GM12878 (cell line): ENCODE measurements around the gene DCX. TPM values are rescaled to one million over a fixed set of nuclear protein-coding genes. Genes with fewer than 3 reads are reported as not detected.

Experiments
- ATF7 ChIP-seq: fragments of 450-650 bp; IDR thresholded peaks from 2 replicates; pipeline ENCODE4 v1.6.1; 2016; ENCODE audit warnings: low read depth, mild to moderate bottlenecking
- CHD1 ChIP-seq: IDR thresholded peaks from 2 replicates; pipeline ENCODE4 v1.6.1; 2012; ENCODE audit warnings: low read depth, low read length, improper control_type of control experiment
- CTCF ChIP-seq, 3 experiments: IDR thresholded peaks in 2 of 3; conservative IDR thresholded peaks in 1 of 3; 2 replicates each; pipeline ENCODE4 v1.5.1; 2011; ENCODE audit warnings: low read depth in 3 of 3, low read length in 3 of 3, mild to moderate bottlenecking in 3 of 3, control low read depth in 2 of 3, moderate library complexity in 2 of 3, inconsistent platforms in 1 of 3, mixed read lengths in 1 of 3; ENCODE audit not compliant: control insufficient read depth in 2 of 3, insufficient read depth in 1 of 3; ENCODE audit errors: extremely low read depth in 1 of 3
- DPF2 ChIP-seq: fragments of 450-650 bp; IDR thresholded peaks from 2 replicates; pipeline ENCODE4 v1.6.1; 2017; ENCODE audit warnings: mild to moderate bottlenecking
- HDAC6 ChIP-seq: fragments of 200-600 bp; sonication (generic); IDR thresholded peaks from one replicate; pipeline ENCODE4 v1.8.0; 2017; ENCODE audit warnings: antibody characterized with exemption; ENCODE audit not compliant: unreplicated experiment
- MAX ChIP-seq: IDR thresholded peaks from 2 replicates; pipeline ENCODE4 v1.6.1; 2012; ENCODE audit warnings: low read depth, low read length, improper control_type of control experiment
- MEF2B ChIP-seq: fragments of 450-650 bp; IDR thresholded peaks from 2 replicates; pipeline ENCODE4 v1.6.1; 2018; ENCODE audit warnings: mild to moderate bottlenecking, moderate library complexity; ENCODE audit not compliant: partially characterized antibody, poor library complexity, severe bottlenecking
- NFYB ChIP-seq: IDR thresholded peaks from 2 replicates; pipeline ENCODE4 v1.6.1; 2011; ENCODE audit warnings: low read depth, mild to moderate bottlenecking, low read length, improper control_type of control experiment, moderate library complexity; ENCODE audit not compliant: insufficient read depth
- RB1 ChIP-seq: fragments of 450-650 bp; formaldehyde crosslinking; IDR thresholded peaks from 2 replicates; pipeline ENCODE4 v1.6.1; 2017; ENCODE audit warnings: mild to moderate bottlenecking, borderline replicate concordance
- polyA plus RNA-seq, 11 experiments: library from polyadenylated mRNA; depleted of rRNA in 4 of 11; unstranded in 6 of 11; stranded (reverse) in 5 of 11; fragments of >200 nt; fragmentation: Nextera tagmentation in 4 of 11; fragmentation: Illumina TruSeq in 1 of 11; extraction: Ambion mirVana in 4 of 11; extraction: Trizol in 1 of 11; gene quantifications; 1 replicate in 1 of 11; 2 replicates in 10 of 11; pipeline versions ENCODE4 v1.2.1 to v1.2.3, GENCODE V29; 2011 to 2016; ENCODE audit warnings: inconsistent platforms in 2 of 11, missing spikeins in 2 of 11, low read depth in 1 of 11
- total RNA-seq, 4 experiments: library from RNA; depleted of rRNA in 3 of 4; stranded (reverse); fragments of >200 nt in 3 of 4; fragmentation: Illumina TruSeq in 1 of 4; extraction: Trizol in 1 of 4; gene quantifications; 2 replicates each; pipeline versions ENCODE4 v1.2.1 to v1.2.3, GENCODE V29; 2013 to 2021
- TF ChIP-seq, protein P1 (sequence below): IDR thresholded peaks from 2 replicates; pipeline ENCODE4 v1.6.1; 2012; ENCODE audit warnings: mild to moderate bottlenecking, low read depth, low read length

DCX gene
- total and polyA plus RNA-seq, 10 of the 15 experiments (the other 5 are each of a cell fraction or from before 2014, with no cell fraction given): under 0.01 TPM; not detected in 9

DNA sequence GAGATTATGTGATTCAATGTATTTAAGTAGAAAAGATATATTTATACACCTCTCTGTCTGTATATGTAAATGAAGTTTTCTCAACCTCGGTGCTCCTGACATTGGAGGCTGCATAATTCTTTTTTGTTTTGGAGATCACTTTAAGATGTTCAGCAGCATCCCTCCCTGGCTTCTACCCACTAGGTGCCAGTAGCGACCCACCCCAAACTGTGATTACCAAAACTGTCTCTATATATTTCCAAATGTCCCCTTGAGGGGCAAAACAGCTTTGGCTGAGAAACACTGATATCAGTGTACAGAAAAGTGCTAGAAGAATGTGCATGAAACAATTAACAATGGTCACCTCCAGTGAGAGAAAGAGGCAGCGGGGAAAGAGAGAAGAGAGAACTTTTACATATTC is 51.2 kb downstream of the DCX start (continued):
- TF ChIP-seq RB1: no peak
- TF ChIP-seq ATF7: no peak
- TF ChIP-seq MEF2B: no peak
- no peak for TF ChIP-seq DPF2
- no peak for TF ChIP-seq NFYB
- no peak for TF ChIP-seq CHD1
- no peak for TF ChIP-seq MAX
- no peak; a peak in 1 of 6 replicates for TF ChIP-seq CTCF (IDR thresholded peaks at IDR 0.05 in 2 of 3, conservative IDR thresholded peaks at IDR 0.05 in 1 of 3; ENCODE audit: control insufficient read depth in 2 of 3, extremely low read depth in 1 of 3, insufficient read depth in 1 of 3, low read depth in 3 of 3, low read length in 3 of 3)
- TF ChIP-seq, protein P1, sequence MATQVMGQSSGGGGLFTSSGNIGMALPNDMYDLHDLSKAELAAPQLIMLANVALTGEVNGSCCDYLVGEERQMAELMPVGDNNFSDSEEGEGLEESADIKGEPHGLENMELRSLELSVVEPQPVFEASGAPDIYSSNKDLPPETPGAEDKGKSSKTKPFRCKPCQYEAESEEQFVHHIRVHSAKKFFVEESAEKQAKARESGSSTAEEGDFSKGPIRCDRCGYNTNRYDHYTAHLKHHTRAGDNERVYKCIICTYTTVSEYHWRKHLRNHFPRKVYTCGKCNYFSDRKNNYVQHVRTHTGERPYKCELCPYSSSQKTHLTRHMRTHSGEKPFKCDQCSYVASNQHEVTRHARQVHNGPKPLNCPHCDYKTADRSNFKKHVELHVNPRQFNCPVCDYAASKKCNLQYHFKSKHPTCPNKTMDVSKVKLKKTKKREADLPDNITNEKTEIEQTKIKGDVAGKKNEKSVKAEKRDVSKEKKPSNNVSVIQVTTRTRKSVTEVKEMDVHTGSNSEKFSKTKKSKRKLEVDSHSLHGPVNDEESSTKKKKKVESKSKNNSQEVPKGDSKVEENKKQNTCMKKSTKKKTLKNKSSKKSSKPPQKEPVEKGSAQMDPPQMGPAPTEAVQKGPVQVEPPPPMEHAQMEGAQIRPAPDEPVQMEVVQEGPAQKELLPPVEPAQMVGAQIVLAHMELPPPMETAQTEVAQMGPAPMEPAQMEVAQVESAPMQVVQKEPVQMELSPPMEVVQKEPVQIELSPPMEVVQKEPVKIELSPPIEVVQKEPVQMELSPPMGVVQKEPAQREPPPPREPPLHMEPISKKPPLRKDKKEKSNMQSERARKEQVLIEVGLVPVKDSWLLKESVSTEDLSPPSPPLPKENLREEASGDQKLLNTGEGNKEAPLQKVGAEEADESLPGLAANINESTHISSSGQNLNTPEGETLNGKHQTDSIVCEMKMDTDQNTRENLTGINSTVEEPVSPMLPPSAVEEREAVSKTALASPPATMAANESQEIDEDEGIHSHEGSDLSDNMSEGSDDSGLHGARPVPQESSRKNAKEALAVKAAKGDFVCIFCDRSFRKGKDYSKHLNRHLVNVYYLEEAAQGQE: no peak
- no peak for TF ChIP-seq HDAC6
